Caco-2 (cell line): ENCODE measurements around the gene KARS1. TPM values are rescaled to one million over a fixed set of nuclear protein-coding genes. Genes with fewer than 3 reads are reported as not detected.
"Not testable (repeated sequence)": the region's sequence is repeated elsewhere in the genome, so short reads cannot be mapped to it uniquely, and the experiment has no call there.

Source experiments
- BruUV-seq: library from RNA; stranded (reverse); fragments of 400-500 nt; replicated peaks from 2 replicates; lab custom pipeline; 2021; lab: Mats Ljungman, UMichigan
- CTCF ChIA-PET: fragments of 300-600 bp; sonication (Branson Sonifier 250); formaldehyde crosslinking; loops from one replicate; lab custom pipeline; 2022; ENCODE audit warnings: antibody characterized with exemption; lab: Charles Lee
- POLR2A ChIA-PET: fragments of 300-600 bp; sonication (Branson Sonifier 250); formaldehyde crosslinking; loops from one replicate; lab custom pipeline; 2022; ENCODE audit warnings: antibody characterized with exemption; lab: Charles Lee
- DNase-seq, 2 experiments: peaks; one replicate each; pipeline versions ENCODE4 v3.0.0 to v3.0.0-alpha.2; 2020 to 2022
- H3K27me3 ChIP-seq: replicated peaks from 2 replicates; pipeline ENCODE4 v1.6.0; 2011; ENCODE audit warnings: low read length; ENCODE audit not compliant: control insufficient read depth, insufficient read depth
- H3K36me3 ChIP-seq: 2 replicates; pipeline ENCODE4 v1.5.1; 2011; ENCODE audit warnings: low read length; ENCODE audit not compliant: control insufficient read depth, insufficient read depth
- H3K4me1 ChIP-seq: fragments of 250-450 bp; sonication (Bioruptor Pico); 2 replicates; pipeline ENCODE4 v1.5.1; 2020; ENCODE audit warnings: mild to moderate bottlenecking
- H3K4me3 ChIP-seq: 2 replicates; pipeline ENCODE4 v1.5.1; 2011; ENCODE audit warnings: low read depth, mild to moderate bottlenecking, control low read depth, low read length
- H3K9me3 ChIP-seq: fragments of 250-450 bp; sonication (Bioruptor Pico); 2 replicates; pipeline ENCODE4 v1.5.1; 2020; ENCODE audit warnings: mild to moderate bottlenecking, moderate library complexity
- H3K27ac Mint-ChIP-seq: one replicate; pipeline ENCODE4 v1.8.0; 2022; ENCODE audit warnings: mixed read lengths; ENCODE audit not compliant: unreplicated experiment
- H3K27me3 Mint-ChIP-seq: one replicate; pipeline ENCODE4 v1.8.0; 2022; ENCODE audit warnings: mixed read lengths; ENCODE audit not compliant: insufficient read depth, unreplicated experiment
- H3K36me3 Mint-ChIP-seq: one replicate; pipeline ENCODE4 v1.8.0; 2022; ENCODE audit warnings: mild to moderate bottlenecking, mixed read lengths; ENCODE audit not compliant: insufficient read depth, unreplicated experiment
- H3K4me1 Mint-ChIP-seq: one replicate; pipeline ENCODE4 v1.8.0; 2022; ENCODE audit warnings: low read depth, mixed read lengths; ENCODE audit not compliant: unreplicated experiment
- H3K4me3 Mint-ChIP-seq: one replicate; pipeline ENCODE4 v1.8.0; 2022; ENCODE audit warnings: mild to moderate bottlenecking, moderate library complexity, mixed read lengths; ENCODE audit not compliant: unreplicated experiment
- H3K9me3 Mint-ChIP-seq: one replicate; pipeline ENCODE4 v1.8.0; 2022; ENCODE audit warnings: mixed read lengths; ENCODE audit not compliant: unreplicated experiment
- intact Hi-C: fragments of 100-400 bp; cut with micrococcal nuclease; formaldehyde crosslinking; loops from one replicate; pipeline ENCODE4 v1.10.0; 2022; ENCODE audit not compliant: unreplicated experiment
- total RNA-seq: library from RNA; stranded (reverse); gene quantifications from 2 replicates; pipeline ENCODE4 v1.2.3, GENCODE V29; 2022
- TF ChIP-seq, protein P1 (sequence below), 2 experiments: fragments of 200-600 bp in 1 of 2; IDR thresholded peaks; 1 replicate in 1 of 2; 2 replicates in 1 of 2; pipeline versions ENCODE4 v1.5.1 to v1.8.0; 2011 to 2022; ENCODE audit warnings: antibody characterized with exemption in 1 of 2, control low read depth in 1 of 2, inconsistent platforms in 1 of 2, low read depth in 1 of 2, low read length in 1 of 2, mild to moderate bottlenecking in 1 of 2, moderate library complexity in 1 of 2; ENCODE audit not compliant: insufficient read depth in 1 of 2, severe bottlenecking in 1 of 2, unreplicated experiment in 1 of 2

Gene KARS1
- total RNA-seq, 1 experiment from 2014 or later: 244 TPM

DNA sequence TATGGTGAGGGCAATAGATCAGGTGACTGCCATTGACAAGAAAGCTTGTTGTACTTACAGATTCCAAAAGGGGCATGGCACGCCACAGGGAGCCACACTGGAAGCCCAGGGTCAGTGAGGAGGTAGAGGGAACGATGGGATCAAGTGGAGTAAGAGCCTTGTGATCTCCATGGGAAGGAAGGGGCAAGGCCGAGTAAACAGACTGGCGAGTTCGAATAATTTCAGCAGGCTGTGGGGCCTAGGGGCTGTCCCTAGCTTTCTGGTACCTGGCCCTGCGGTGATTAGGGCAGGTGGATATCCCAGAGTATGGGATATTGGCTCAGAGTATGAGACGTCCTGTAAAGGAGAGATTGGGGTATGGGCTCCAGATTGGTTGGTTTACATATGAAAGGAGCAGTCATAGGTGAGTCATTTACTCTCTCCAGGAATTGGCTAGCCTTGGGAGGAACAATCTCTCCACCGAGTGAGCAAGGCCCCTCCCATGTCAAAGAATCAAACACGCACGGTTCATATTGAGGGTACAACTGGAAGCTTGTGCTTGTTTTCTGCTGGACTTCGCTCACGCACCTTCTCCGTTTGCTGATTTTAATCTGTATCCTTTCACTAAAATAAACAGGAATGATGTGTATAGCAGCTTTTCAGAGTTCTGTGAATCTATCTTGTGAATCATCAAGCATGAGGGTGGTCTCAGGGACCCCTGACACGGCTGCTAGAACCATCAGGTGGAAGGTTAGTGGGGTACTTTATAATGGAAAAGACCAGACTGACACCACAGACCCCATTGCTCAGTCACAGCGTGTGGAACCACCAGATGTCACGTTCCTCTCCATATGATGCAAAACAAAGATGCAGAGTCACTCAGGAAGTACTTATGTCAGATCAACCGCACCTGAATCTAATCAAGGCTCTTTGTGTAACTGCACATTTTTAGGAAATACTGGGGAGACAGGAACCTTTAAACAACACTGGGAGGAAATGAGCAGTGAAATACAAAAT is 53.3 kb downstream of the KARS1 start:
- DNase-seq: no peak
- intact Hi-C loops: no loop called here
- POLR2A ChIA-PET: no interaction called here
- H3K27me3 Mint-ChIP-seq: no peaks in the 10 kb centered on the region
- Histone ChIP-seq H3K36me3 (peaks cover 5% of the 10 kb centered on the region; the same call in 1 of the 2 replicates), H3K4me3 (no peak overlapping the region), H3K4me1 (no peaks in the 10 kb centered on the region), H3K9me3 (no peaks in the 10 kb centered on the region), H3K27me3 (no peaks in the 10 kb centered on the region)
- peak overlapping the region; percentile 57 for H3K27ac Mint-ChIP-seq
- no peaks in the 10 kb centered on the region for H3K4me1 Mint-ChIP-seq
- H3K36me3 Mint-ChIP-seq: peaks cover 38% of the 10 kb centered on the region
- TF ChIP-seq, protein P1, sequence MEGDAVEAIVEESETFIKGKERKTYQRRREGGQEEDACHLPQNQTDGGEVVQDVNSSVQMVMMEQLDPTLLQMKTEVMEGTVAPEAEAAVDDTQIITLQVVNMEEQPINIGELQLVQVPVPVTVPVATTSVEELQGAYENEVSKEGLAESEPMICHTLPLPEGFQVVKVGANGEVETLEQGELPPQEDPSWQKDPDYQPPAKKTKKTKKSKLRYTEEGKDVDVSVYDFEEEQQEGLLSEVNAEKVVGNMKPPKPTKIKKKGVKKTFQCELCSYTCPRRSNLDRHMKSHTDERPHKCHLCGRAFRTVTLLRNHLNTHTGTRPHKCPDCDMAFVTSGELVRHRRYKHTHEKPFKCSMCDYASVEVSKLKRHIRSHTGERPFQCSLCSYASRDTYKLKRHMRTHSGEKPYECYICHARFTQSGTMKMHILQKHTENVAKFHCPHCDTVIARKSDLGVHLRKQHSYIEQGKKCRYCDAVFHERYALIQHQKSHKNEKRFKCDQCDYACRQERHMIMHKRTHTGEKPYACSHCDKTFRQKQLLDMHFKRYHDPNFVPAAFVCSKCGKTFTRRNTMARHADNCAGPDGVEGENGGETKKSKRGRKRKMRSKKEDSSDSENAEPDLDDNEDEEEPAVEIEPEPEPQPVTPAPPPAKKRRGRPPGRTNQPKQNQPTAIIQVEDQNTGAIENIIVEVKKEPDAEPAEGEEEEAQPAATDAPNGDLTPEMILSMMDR (IDR thresholded peaks at IDR 0.05; ENCODE audit: insufficient read depth in 1 of 2, low read depth in 1 of 2, low read length in 1 of 2, severe bottlenecking in 1 of 2, unreplicated experiment in 1 of 2): no peak
- CTCF ChIA-PET: interaction anchor here (1.0 kb wide), 1 partner anchor 77 kb away, joined by 3 read pairs; no protein-coding TSS in a partner anchor
- H3K9me3 Mint-ChIP-seq: peaks cover 10% of the 10 kb centered on the region
- no peak overlapping the region for H3K4me3 Mint-ChIP-seq
- BruUV-seq: no TSS peak

DNA sequence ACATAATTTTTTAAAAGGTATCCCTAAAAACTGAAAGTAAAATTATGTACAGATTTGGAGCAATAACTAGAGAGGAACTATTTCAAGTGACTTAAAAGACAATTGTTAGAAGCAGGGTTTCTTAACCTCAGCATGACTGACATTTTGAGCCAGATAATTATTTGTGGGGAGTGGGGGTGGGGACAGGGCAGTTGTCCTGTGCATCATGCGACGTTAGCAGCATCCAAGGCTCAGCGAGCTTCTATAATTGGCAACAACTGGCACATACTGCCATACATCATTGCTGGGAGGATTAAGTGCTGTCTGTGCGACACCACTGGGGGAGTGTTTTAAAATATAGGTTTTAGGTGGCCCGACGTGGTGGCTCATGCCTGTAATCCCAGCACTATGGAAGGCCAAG is 54.2 kb downstream of the KARS1 start:
- H3K4me3 ChIP-seq: no peak overlapping the region
- intact Hi-C loops: no loop called here
- no peaks in the 10 kb centered on the region for H3K9me3 ChIP-seq
- Mint-ChIP-seq H3K27ac (no peak overlapping the region), H3K4me3 (no peak overlapping the region), H3K36me3 (peaks cover 36% of the 10 kb centered on the region), H3K9me3 (peaks cover 10% of the 10 kb centered on the region), H3K27me3 (no peaks in the 10 kb centered on the region), H3K4me1 (no peaks in the 10 kb centered on the region)
- no peaks in the 10 kb centered on the region for H3K4me1 ChIP-seq
- ChIA-PET CTCF (no interaction called here), POLR2A (no interaction called here)
- peaks cover 3% of the 10 kb centered on the region; the same call in 1 of the 2 replicates for H3K36me3 ChIP-seq
- H3K27me3 ChIP-seq: no peaks in the 10 kb centered on the region
- TF ChIP-seq, protein P1 (IDR thresholded peaks at IDR 0.05; ENCODE audit: insufficient read depth in 1 of 2, low read depth in 1 of 2, low read length in 1 of 2, severe bottlenecking in 1 of 2, unreplicated experiment in 1 of 2): no peak
- no peak for DNase-seq
- no TSS peak for BruUV-seq

DNA sequence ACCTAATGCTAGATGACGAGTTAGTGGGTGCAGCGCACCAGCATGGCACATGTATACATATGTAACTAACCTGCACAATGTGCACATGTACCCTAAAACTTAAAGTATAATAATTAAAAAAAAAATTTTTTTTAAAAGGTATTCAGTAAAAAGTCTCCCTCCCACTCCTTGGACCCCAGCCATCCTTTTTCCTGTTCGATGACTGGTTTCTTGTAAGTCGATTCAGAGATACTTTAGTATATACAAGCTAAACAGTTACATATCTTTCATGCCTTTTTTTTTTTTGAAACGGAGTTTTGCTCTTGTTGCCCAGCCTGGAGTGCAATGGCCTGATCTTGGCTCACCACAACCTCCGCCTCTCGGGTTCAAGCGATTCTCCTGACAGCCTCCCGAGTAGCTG is 55.5 kb downstream of the KARS1 start:
- H3K9me3 ChIP-seq, H3K27ac Mint-ChIP-seq, H3K27me3 ChIP-seq, H3K4me3 ChIP-seq, H3K9me3 Mint-ChIP-seq, H3K4me3 Mint-ChIP-seq, DNase-seq, BruUV-seq, H3K4me1 Mint-ChIP-seq, H3K27me3 Mint-ChIP-seq, CTCF ChIA-PET, H3K4me1 ChIP-seq, POLR2A ChIA-PET, intact Hi-C loops, H3K36me3 ChIP-seq: not testable (repeated sequence)
- peaks cover 22% of the 10 kb centered on the region for H3K36me3 Mint-ChIP-seq
